GM06990 (cell line): ENCODE measurements around the gene IL20RA.
"Not testable (repeated sequence)": the region's sequence is repeated elsewhere in the genome, so short reads cannot be mapped to it uniquely, and the experiment has no call there.

Source experiments
- DNase-seq: peaks from one replicate; pipeline ENCODE4 v3.0.0-alpha.2; 2011; ENCODE audit not compliant: insufficient read length; ENCODE audit errors: extremely low read depth
- H3K27me3 ChIP-seq: replicated peaks from 2 replicates; pipeline ENCODE4 v1.6.0; 2011; ENCODE audit warnings: low read length; ENCODE audit not compliant: control insufficient read depth, insufficient read depth
- H3K36me3 ChIP-seq: 2 replicates; pipeline ENCODE4 v1.5.1; 2011; ENCODE audit warnings: low read length; ENCODE audit not compliant: control insufficient read depth, insufficient read depth
- H3K4me3 ChIP-seq: replicated peaks from 2 replicates; pipeline ENCODE4 v1.5.1; 2011; ENCODE audit warnings: low read depth, mild to moderate bottlenecking, control low read depth, low read length
- TF ChIP-seq, protein P1 (sequence below): IDR thresholded peaks from 2 replicates; pipeline ENCODE4 v1.5.1; 2011; ENCODE audit warnings: low read length, control low read depth, mild to moderate bottlenecking, inconsistent platforms; ENCODE audit not compliant: insufficient read depth, poor library complexity, severe bottlenecking

IL20RA gene

DNA sequence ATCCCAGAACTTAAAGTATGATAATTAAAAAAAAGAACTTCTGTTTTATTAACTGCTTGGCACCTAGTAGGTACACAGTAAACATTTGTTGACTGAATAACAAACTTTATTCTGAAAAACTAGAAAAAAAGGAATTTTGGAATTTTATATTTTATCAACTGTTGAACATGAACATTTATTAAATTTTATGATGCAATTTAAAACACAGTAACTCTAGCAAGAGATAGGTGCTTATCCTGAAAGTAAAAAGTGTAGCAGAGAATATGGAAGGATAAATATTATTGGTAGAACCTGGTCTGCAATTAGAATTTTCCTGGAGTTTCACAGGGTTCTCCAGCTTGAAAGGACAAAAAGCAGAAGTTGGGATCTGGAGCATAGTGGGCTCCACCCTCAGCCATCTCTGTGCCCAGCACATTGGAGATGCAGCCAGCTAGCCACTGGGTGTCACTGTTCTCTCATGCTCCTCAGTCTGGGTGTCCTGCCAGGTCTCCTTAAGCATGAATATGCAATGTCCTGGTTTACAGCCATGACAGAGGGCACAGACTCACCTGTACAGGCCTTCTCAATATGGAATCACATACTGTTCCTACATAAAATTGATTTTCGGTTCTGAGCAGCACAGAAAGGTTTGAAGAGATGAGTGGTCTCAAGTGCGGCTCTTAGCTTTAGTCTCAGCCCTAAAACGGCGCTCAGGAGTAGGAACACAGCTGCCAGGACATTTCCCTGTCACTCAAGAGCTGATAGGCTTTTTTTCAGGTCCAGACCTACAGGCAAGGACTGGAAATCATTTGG, 31.7 kb upstream of the IL20RA start:
- Histone ChIP-seq H3K4me3 (no peak overlapping the region), H3K36me3 (no peaks in the 10 kb centered on the region), H3K27me3 (no peaks in the 10 kb centered on the region)
- TF ChIP-seq, protein P1, sequence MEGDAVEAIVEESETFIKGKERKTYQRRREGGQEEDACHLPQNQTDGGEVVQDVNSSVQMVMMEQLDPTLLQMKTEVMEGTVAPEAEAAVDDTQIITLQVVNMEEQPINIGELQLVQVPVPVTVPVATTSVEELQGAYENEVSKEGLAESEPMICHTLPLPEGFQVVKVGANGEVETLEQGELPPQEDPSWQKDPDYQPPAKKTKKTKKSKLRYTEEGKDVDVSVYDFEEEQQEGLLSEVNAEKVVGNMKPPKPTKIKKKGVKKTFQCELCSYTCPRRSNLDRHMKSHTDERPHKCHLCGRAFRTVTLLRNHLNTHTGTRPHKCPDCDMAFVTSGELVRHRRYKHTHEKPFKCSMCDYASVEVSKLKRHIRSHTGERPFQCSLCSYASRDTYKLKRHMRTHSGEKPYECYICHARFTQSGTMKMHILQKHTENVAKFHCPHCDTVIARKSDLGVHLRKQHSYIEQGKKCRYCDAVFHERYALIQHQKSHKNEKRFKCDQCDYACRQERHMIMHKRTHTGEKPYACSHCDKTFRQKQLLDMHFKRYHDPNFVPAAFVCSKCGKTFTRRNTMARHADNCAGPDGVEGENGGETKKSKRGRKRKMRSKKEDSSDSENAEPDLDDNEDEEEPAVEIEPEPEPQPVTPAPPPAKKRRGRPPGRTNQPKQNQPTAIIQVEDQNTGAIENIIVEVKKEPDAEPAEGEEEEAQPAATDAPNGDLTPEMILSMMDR, result peak; percentile 93
- DNase-seq, result peak; percentile 54

DNA sequence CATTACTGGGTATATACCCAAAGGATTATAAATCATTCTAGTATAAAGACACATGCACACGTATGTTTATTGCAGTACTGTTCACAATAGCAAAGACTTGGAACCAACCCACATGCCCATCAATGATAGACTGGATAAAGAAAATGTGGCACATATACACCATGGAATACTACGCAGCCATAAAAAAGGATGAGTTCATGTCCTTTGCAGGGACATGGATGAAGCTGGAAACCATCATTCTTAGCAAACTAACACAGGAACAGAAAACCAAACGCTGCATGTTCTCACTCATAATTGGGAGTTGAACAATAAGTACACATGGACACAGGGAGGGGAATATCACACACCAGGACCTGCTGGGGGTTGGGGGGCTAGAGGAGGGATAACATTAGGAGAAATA, 31.0 kb upstream of the IL20RA start:
- not testable (repeated sequence) for H3K36me3 ChIP-seq, DNase-seq, H3K27me3 ChIP-seq, H3K4me3 ChIP-seq

DNA sequence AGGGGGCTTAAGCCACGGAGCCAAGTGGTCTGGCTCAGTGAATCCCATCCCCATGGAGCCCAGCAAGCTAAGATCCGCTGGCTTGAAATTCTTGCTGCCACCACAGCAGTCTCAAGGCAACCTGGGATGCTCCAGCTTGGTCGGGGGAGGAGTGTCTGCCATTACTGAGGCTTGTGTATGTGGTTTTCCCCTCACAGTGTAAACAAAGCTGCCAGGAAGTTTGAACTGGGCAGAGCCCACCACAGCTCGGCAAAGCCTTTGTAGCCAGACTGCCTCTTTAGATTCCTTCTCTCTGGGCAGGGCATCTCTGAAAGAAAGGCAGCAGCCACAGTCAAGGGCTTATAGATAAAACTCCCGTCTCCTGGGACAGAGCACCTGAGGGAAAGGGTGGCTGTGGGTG, 25.5 kb upstream of the IL20RA start:
- Histone ChIP-seq H3K36me3 (no peaks in the 10 kb centered on the region), H3K4me3 (no peak overlapping the region), H3K27me3 (no peaks in the 10 kb centered on the region; the same call in 1 of the 2 replicates)
- TF ChIP-seq, protein P1, result no peak
- no peak for DNase-seq

DNA sequence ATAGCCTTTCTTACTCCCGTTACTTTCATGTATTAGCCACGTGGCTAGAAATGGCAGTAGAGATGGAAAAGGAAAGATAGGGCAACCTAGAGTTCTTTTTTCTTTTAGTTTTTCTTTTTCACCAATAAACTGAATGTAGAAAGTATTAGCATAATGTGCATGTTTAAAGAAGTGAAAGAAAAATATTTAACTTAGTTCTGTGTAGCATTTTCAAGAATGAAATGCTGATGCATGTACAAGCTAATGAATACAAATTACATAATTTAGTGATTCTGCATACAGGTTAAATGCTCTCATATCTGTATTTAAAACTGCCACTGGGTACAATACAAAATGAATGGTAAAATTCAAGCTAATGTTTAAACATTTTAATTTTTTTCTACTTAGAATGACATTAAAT, 22.6 kb upstream of the IL20RA start:
- Histone ChIP-seq H3K4me3 (no peak overlapping the region), H3K27me3 (no peaks in the 10 kb centered on the region; the same call in 1 of the 2 replicates), H3K36me3 (no peaks in the 10 kb centered on the region)
- TF ChIP-seq, protein P1, result no peak
- no peak for DNase-seq

DNA sequence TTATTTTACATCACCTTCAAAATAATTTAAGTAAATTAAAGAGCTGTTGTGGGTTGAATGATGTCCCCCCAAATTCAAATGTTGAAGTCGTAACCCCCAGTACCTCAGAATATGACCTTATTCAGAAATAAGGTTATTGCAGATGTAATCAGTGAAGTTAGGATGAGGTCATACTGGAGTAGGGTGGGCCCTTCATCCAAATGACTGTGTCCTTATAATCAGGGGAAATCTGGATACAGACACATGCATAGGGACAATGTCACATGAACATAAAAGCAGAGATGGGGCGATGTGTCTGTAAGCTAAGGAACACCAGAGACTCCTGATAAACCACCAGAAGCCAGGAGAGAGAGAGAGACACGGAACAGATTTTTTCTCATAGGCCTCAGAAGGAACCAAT, 13.3 kb upstream of the IL20RA start:
- H3K4me3 ChIP-seq, result no peak overlapping the region
- TF ChIP-seq, protein P1, result no peak
- DNase-seq, result no peak
- H3K27me3 ChIP-seq, result no peaks in the 10 kb centered on the region
- H3K36me3 ChIP-seq, result no peaks in the 10 kb centered on the region

DNA sequence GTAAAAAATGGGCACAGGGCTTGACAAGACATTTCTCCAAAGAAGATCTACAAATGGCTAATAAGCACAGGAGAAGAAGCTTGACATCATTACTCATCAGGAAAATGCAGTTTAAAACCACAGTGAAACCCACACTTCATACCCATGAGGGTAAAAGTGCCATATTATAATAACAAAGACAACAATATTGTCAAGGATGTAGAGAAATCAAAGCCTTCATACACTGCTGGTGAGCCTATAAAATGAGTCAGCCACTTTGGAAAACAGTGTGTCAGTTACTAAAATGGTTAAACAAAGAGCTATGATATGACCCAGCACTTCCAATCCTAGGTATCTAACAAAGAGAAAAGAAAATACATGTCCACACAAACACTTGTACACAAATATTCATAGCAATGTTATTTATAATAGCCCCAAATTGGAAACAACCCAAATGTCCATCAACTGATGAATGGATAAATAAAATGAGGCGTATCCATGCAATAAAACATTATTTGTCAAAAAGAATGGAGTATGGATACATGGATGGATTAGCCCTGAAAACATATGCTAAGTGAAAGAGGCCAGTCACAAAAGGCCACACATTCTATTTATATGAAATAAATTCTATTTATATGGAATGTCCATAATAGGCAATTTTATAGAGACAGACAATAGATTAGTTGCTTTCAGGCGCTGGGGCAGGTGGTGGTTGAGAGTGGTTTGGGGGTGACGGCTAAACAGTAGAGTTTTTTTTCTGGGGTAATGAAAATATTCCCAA, 11.5 kb upstream of the IL20RA start:
- Histone ChIP-seq H3K36me3 (no peaks in the 10 kb centered on the region), H3K27me3 (no peaks in the 10 kb centered on the region), H3K4me3 (no peak overlapping the region)
- TF ChIP-seq, protein P1, result no peak
- no peak for DNase-seq
